NB4 (cell line): Measurements from ENCODE around the gene AP1S3.

ENCODE experiments used
- POLR2A ChIP-seq: IDR thresholded peaks from 2 replicates; pipeline ENCODE4 v1.6.1; 2011; ENCODE audit warnings: mild to moderate bottlenecking; ENCODE audit not compliant: insufficient read length; ENCODE audit errors: extremely low read depth
- TF ChIP-seq, protein P1 (sequence below): IDR thresholded peaks from one replicate; pipeline ENCODE4 v1.5.1; 2012; ENCODE audit warnings: low read depth, low read length
- TF ChIP-seq, protein P2 (sequence below): IDR thresholded peaks from 2 replicates; pipeline ENCODE4 v1.6.1; 2011; ENCODE audit warnings: low read depth, low read length

DNA sequence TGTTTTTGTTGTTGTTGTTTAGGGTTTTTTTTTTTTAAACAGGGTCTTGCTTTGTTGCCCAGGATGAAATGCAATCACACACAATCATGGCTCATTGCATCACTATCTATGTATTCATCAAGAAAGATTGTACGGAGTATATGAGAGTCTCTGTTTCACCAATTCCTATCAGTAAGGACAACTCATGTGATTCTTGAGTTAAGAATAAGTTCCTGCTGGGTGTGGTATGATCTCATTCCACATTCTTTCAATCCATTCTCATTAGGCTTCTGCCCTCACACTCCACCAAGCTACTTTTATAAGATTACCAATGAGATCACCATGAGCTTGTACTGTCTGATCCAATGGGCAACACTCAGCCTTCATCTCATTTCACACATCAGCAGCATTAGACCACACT, 9.1 kb upstream of the AP1S3 start:
- TF ChIP-seq, protein P1, sequence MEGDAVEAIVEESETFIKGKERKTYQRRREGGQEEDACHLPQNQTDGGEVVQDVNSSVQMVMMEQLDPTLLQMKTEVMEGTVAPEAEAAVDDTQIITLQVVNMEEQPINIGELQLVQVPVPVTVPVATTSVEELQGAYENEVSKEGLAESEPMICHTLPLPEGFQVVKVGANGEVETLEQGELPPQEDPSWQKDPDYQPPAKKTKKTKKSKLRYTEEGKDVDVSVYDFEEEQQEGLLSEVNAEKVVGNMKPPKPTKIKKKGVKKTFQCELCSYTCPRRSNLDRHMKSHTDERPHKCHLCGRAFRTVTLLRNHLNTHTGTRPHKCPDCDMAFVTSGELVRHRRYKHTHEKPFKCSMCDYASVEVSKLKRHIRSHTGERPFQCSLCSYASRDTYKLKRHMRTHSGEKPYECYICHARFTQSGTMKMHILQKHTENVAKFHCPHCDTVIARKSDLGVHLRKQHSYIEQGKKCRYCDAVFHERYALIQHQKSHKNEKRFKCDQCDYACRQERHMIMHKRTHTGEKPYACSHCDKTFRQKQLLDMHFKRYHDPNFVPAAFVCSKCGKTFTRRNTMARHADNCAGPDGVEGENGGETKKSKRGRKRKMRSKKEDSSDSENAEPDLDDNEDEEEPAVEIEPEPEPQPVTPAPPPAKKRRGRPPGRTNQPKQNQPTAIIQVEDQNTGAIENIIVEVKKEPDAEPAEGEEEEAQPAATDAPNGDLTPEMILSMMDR, result no peak
- TF ChIP-seq POLR2A, result no peak
- TF ChIP-seq, protein P2, sequence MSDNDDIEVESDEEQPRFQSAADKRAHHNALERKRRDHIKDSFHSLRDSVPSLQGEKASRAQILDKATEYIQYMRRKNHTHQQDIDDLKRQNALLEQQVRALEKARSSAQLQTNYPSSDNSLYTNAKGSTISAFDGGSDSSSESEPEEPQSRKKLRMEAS, result no peak
